GM18867 (cell line): Measurements from ENCODE around the gene C1orf94.

Experiments
- ATAC-seq: cut with Tn5 transposase; IDR thresholded peaks from one replicate; pipeline ENCODE4 v1.9.1; 2021; ENCODE audit warnings: mild to moderate bottlenecking, moderate library complexity; ENCODE audit not compliant: unreplicated experiment

C1orf94 gene

GRCh38 chr1:34176830-34177603 is at the start of gene C1orf94:
C1orf94 (plus strand) TSS chr1:34176907; CDS start chr1:34177790, 883 bp downstream.
- no peak for ATAC-seq

DNA sequence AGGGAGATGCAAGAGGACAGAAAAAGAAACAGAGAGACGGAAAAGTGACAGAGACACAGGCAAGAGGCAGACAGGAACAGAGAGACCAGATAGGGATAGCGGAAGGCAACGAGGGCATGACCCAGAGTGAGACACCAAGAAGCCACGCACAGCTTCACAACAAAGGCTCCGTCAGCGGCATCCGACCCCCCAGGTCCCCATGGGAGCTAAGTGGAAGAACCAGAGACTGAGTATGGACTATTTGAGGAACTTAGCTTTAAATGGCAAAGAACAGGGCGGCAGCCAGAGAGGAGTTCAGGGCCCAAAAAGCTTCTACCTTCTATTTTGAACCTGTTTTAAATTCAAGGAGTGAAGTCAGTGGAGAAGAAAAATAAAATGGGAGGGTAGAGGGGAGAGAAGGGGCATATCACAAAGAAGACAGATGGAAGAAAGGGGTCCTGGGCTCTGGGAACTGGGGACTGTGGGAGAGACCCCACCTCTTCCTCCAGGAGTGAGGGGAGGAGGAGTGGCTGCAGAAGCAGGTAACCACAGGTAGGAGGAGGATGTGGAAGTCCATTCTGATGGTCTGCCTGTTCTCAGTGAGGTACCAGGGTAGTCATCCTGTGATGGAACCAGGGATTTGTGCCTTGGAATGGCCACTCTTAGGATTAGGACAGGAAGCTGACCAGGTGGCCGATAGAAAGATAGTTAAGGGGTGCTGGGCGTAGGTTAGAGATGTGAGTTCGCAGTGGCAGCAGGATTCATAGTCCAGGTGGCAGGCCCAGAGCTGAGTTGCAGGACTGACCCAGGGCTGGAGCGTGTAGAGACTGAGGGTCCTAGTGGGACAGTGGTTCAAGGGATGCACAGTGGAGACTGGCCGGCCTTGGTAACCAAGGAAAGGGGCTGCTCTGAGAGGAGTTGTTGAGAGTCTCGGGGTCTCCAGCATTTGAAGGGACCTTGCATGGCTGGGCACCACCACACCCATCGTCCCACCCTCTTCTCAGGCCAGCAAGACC is 49.4 kb upstream of the C1orf94 start:
- ATAC-seq = no peak

- ATAC-seq = no peak
These were observed 48.4 kb upstream of the C1orf94 start for GRCh38 chr1:34128186-34128889.

DNA sequence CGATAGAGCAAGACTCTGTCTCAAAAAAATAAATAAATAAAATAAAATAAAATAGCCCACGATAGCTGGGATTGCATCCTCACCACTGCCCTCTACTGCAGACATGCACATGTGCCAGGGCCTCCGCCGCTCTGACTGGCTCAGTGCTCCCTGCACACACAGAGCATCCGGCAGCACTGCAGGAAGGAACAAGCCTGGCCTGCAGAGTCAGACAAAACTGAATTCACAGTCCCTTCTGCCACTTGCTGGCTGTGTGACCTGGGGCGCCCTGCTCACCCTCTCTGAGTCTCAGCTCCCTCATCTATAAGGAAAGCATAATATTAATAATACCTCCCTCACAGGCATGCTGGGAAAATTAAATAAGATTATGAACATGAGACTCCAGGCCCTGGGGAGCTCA is 47.1 kb upstream of the C1orf94 start:
- no peak for ATAC-seq

DNA sequence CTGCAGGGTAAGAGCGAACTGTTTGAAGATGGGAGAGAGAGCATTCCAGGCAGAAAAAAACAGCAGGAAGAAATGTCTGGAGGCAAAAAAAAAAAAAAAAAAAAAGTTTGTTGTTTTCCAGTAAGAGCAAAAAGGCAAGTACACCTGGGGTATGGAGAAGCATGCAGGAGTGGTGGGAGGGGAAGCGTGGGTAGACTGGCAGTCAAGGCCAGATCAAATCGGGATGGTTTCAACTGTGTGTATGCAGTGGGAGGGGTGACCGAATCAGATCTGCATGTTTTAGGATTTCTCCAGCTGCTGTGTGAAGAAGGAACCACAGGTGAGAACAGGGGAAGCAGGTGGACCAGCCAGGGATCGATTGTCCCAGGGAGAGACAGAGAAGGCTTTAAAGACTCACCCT is 46.4 kb upstream of the C1orf94 start:
- ATAC-seq = no peak

- no peak for ATAC-seq
These were observed 45.1 kb upstream of the C1orf94 start for GRCh38 chr1:34131396-34132160.

- ATAC-seq = no peak
These were observed 44.6 kb upstream of the C1orf94 start for GRCh38 chr1:34132161-34132420.

GRCh38 chr1:34137411-34137810 is 39.3 kb upstream of the C1orf94 start:
- no peak for ATAC-seq

DNA sequence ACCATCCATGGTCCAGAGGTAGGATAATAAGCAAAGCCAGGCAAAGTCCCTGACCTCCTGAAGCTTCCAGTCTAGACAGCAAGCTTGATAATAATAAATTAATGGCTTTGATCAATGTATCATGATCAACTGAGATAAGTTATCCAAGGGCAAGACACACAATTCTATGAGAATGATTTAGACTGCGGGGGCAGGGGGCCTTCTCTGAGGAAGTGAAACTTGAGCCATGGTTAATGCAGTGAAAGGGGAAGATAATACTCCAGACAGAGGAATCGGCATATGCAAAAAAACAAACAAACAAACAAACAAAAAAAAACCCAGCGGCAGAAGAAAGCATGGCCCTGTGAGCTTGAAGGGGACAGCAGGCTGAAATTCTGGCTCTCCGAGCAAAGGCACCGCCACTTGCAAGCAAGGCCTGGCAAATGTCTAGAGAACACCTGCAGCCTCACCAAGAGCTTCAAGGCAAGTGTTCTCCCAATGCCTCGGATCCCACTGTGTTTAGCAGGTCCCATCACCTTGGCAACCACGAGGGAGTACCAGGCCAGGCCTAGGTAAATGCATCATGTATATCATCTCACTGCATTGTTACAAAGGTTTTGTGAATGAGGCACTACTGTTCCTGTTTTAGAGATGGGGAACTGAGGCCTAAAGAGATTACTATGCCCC is 36.6 kb upstream of the C1orf94 start:
- ATAC-seq = no peak

DNA sequence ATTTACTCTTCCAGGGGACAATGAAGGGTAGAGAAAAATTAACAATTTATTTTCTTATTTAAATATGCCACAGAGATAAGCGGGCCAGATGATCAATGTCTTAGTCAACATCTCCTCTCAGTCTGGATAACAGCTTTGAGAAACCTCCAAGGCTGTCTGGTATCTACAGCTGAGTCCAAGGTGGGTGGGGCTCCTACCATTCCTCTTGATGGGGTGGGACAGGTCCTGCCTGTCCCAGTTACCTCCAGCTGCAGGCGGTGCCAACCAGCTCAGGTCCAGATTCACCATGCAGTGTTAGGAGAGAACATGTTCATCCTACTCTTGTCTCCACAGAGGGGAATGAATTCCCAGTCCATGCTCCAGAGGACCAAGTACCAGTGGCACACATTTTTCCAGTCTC is 32.7 kb upstream of the C1orf94 start:
- ATAC-seq = no peak

GRCh38 chr1:34144766-34145165 is 31.9 kb upstream of the C1orf94 start:
- no peak for ATAC-seq

GRCh38 chr1:34147301-34147700 is 29.4 kb upstream of the C1orf94 start:
- no peak for ATAC-seq

DNA sequence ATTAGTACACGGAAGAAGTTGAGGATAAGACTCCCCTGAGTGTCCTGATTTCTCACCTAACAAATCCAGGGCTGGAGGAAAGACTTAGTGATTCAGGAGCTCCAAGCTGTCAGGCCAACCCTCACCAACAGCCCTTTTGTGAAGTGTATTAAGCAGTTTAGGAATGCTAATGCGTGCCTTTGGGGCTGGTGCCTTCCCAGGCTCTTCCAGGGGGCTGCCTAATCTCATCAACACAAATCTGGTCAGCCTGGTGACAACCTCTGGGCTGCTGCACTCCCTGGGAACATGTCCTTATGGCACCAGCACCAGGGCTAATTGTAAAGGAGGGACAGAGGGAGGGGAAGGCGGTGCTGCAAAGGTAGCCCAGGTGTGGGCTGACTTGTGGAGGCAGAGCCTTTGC is 27.2 kb upstream of the C1orf94 start:
- ATAC-seq = no peak

DNA sequence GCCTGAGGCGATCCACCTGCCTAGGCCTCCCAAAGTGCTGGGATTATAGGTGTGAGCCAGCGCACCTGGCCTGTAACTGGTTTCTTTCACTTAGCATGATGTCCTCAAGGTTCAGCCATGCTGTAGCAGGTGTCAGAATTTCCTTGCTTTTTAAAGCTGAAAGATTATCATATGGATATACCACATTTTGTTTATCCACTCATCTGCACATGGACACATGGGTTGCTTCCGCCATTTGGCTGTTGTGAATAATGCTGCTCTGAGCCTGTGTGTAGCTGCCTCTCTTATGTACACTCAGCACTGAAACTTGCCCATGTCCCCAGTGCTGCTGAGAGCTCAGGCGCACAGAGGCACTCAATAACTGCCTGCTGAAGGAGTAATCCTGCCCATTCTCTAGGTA is 23.5 kb upstream of the C1orf94 start:
- ATAC-seq = no peak

- no peak for ATAC-seq
These were observed 20.8 kb upstream of the C1orf94 start for GRCh38 chr1:34155860-34156259.

- ATAC-seq = no peak
These were observed 20.0 kb upstream of the C1orf94 start for GRCh38 chr1:34156739-34157138.

- peak; percentile 76 for ATAC-seq
These were observed 13.6 kb upstream of the C1orf94 start for GRCh38 chr1:34162852-34163766.

DNA sequence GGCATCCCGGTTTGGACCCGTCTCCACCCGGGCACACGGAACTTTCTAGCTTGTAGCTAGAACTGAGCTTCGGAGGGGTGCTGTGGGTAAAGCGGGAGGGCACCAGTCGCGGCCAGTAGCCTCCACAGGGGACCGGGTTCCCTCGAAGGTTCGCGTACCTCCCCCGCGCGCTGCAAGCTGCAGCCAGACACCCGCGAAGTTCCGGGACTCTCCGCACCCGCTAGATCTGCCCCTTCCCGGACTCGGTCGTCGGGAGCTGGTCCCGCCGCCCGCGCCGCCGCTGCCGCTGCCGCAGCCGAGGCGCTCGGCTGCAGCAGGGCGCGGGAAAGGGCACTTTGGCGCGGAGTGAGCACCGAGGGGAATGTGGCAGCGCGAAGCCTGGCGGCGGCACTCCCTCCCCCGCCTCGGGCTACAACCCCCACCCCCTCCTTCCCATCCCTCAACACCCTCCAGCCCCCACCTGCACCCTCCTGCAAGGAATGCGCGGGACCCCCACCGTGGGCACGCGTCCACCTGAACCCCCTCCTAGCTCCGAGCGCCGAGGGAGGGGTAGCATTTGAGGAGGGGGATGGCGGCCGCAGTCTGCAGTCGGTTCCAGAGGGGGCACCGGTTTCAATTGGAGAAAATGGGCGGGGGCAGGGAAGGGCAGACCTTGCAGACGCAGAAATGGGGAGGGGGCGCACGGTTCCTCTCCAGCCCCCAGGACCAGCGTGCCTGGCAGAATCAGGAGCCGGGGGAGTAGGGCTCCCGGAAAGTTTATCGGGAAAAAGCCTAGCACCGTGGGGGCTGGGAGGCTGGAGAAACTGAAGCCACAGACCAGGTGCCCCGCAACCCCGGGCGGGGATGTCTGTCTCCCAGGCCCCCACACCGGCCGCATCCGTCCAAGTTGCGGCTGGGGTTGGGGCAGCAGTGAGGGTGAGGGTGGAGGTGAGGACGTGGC is 12.6 kb upstream of the C1orf94 start:
- ATAC-seq = no peak
